Measurements from ENCODE around the gene BRF1. TPM values are rescaled to one million over a fixed set of nuclear protein-coding genes. Genes with fewer than 3 reads are reported as not detected.

BRF1 gene
- total RNA-seq, 4 donors from 2014 or later = 22.8 to 46.5 (median 30.7) TPM

DNA sequence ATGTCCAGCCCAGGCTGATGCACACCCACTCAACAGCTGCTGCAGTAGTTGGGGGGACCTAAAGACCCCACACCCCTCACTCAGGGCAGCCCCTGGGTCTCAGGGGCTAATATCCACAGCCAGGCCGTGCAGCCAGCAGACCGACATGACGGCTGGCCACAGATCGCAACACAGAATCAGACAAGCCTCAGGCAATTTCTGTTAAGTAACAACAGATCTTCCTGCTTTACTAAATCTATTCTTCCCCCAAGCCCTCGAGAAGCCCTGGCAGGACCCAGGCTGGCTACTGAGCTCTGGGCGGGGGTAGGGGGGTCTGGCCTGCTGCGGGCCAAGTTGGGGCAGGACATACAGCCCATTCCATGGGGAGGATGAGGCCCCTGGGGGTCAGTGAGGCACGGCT is 91.7 kb downstream of the BRF1 start:
- ATAC-seq (ENCODE audit: low FRiP score) (no peak), DNase-seq (ENCODE audit: low spot score) (no peak)
- TF ChIP-seq, protein P1, sequence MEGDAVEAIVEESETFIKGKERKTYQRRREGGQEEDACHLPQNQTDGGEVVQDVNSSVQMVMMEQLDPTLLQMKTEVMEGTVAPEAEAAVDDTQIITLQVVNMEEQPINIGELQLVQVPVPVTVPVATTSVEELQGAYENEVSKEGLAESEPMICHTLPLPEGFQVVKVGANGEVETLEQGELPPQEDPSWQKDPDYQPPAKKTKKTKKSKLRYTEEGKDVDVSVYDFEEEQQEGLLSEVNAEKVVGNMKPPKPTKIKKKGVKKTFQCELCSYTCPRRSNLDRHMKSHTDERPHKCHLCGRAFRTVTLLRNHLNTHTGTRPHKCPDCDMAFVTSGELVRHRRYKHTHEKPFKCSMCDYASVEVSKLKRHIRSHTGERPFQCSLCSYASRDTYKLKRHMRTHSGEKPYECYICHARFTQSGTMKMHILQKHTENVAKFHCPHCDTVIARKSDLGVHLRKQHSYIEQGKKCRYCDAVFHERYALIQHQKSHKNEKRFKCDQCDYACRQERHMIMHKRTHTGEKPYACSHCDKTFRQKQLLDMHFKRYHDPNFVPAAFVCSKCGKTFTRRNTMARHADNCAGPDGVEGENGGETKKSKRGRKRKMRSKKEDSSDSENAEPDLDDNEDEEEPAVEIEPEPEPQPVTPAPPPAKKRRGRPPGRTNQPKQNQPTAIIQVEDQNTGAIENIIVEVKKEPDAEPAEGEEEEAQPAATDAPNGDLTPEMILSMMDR (IDR thresholded peaks at IDR 0.05) = no peak

DNA sequence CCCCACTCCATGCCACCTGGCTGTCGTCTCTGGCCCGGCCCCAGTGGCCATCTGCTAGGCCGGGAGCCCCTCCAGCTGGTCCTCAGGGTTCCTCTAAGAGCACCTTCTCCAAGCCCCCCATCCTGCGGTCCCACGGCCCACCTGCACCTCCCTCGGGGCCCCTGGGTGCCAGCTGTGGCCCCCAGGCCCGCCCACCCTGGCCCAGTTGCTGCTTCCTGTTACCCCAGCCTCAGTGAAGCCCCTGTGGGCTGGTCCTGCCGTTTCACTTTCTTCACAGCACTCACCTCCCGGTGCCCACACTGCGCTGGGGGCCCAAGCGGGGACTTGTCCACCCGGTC is 92.1 kb downstream of the BRF1 start:
- ATAC-seq (ENCODE audit: low FRiP score) (no peak), DNase-seq (ENCODE audit: low spot score) (no peak)
- TF ChIP-seq, protein P1 (IDR thresholded peaks at IDR 0.05) = no peak

DNA sequence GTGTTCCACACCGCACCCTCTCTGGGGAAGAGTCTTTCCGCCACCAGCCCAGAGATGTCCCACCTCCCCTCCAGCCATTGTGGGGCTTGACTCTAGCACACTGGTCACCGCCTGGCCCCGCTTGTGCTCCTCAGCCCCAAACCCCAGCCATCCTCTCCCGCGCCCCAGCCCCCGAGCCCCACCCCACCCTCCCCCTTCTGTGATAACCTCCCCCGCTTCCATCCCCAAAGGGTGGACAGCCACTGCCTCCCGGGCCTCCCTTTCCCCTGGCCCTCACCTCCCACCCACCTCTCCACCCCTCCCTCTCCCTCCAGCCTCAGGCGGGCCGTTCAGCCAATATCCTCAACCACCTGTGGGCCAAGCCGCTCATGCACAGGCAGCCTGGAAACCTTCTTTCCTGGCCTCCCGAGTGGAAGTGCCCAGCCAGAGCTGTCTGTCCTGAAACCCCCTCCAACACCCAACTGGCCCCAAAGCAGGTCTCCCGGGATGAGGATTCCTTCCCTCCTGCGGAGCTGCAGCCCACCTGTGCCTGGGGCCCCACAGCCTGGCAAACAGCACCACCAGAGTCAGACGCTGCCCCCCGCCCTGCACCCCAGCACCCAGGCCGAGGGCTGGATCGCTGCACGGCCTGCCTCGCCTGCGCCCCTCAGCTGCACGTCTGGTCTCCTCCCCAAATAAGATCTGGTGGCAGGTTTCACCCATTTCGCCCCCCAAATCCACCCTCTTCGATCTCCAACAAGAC is 92.6 kb downstream of the BRF1 start:
- DNase-seq (ENCODE audit: low spot score) = no peak
- no peak for ATAC-seq (ENCODE audit: low FRiP score)
- TF ChIP-seq, protein P1 (IDR thresholded peaks at IDR 0.05) = no peak

DNA sequence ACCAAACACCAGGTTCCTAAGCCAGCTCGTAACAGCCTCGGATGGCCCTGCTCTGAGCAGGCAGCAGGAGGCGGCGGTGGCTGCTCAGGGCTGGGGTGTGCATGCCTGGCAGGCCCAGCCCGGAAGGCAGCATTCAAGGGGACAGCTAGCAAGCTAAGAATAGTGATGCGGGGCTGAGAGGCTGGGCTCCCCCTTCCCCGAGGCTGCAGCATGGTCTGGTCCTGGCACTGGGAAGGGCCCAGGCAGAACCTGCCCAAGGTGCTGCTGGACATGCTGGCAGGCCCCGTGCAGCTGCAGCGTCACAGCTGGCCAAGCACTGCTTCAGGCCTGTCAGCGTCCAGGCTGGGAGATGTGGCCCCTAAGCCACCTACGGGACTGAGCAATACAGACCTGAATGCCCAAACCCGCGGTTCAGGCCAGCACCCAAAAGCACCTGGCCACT is 93.3 kb downstream of the BRF1 start:
- TF ChIP-seq, protein P1 (IDR thresholded peaks at IDR 0.05) = no peak
- no peak for ATAC-seq (ENCODE audit: low FRiP score)

DNA sequence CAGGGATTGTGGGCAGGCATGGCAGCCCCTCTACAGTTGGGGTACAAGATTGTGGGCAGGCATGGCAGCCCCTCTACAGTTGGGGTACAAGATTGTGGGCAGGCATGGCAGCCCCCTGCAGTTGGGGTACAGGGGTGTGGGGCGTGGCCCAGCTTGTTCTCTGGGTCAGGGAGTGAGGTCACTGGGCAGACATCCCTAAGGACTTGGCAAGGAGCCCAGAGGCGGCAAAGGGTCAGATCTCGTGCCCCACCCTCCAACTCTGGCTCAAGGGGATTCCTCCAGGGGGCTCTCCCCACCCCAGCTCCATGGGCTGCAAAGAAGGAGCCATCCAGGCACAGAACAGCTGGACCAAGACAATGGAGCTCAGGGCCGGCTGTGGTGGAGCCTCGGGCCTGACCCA is 93.9 kb downstream of the BRF1 start:
- ATAC-seq (ENCODE audit: low FRiP score) (no peak), DNase-seq (ENCODE audit: low spot score) (no peak)
- TF ChIP-seq, protein P1 (IDR thresholded peaks at IDR 0.05) = no peak

More for the DNA sequence above, 93.3 kb downstream of the BRF1 start:
- no peak for DNase-seq (ENCODE audit: low spot score)

DNA sequence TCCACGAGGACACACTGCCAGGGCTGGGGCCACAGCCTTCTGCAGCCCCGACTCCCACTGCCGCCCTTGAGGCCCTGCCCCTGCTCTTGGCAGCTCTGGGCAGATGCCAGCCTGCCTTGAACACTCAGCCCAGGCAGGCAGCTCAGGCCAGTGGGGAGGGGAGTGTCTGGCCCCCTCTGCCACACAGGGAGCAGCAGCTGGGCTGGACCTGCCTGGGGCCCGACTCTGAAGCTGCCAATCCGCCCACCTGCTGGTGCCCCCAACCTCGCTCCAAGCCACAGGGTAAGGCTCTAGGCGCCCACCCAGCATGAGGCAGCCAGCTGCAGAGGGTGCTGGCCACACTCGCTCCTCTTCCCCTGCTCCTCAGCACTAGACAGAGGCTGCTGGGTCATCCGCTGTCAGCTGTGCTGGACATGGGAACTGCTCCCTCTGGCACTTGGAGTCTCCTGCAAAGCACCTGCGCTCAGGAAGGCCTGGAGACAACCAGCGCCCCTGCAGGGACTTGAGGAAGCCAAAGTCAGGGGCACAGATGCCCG is 95.1 kb downstream of the BRF1 start:
- DNase-seq (ENCODE audit: low spot score) (no peak), ATAC-seq (ENCODE audit: low FRiP score) (no peak)
- TF ChIP-seq, protein P1 (IDR thresholded peaks at IDR 0.05) = no peak
